Measurements from ENCODE around the gene SEPTIN10.

Gene SEPTIN10

GRCh38 chr2:109555346-109555900 is 58.3 kb downstream of the SEPTIN10 start:
- Histone ChIP-seq H3K27me3 (ENCODE audit: control insufficient read depth in 3 of 3, insufficient read depth in 3 of 3, low read depth in 1 of 3, low read length in 3 of 3) (no peaks in the 10 kb centered on the region), H2BK120ac (ENCODE audit: low read depth, low read length) (no peak overlapping the region), H2BK12ac (ENCODE audit: low read length) (no peak overlapping the region), H3K23ac (ENCODE audit: low read depth, low read length, poor library complexity) (no peak overlapping the region), H2AFZ (ENCODE audit: low read length) (no peak overlapping the region), H2BK15ac (ENCODE audit: low read length) (no peak overlapping the region), H3K4me2 (ENCODE audit: insufficient read depth, low read length, poor library complexity, severe bottlenecking) (no peak overlapping the region), H4K8ac (ENCODE audit: low read depth, low read length) (no peak overlapping the region), H2AK5ac (ENCODE audit: low read depth, low read length) (no peak overlapping the region), H3K4ac (ENCODE audit: low read length) (no peak overlapping the region), H3K4me3 (ENCODE audit: low read length in 2 of 2) (no peak overlapping the region), H3K14ac (ENCODE audit: low read length) (no peak overlapping the region), H3K36me3 (replicated peaks in 1 of 2; ENCODE audit: control insufficient read depth in 2 of 2, insufficient read depth in 2 of 2, low read length in 2 of 2) (peaks cover 14 to 89% of the 10 kb centered on the region in 2 donors), H3K79me1 (ENCODE audit: low read depth, low read length) (no peaks in the 10 kb centered on the region), H3K4me1 (ENCODE audit: control insufficient read depth in 2 of 2, insufficient read depth in 1 of 2, low read depth in 1 of 2, low read length in 2 of 2) (no peaks in the 10 kb centered on the region), H4K91ac (ENCODE audit: low read depth, low read length, poor library complexity) (no peak overlapping the region), H3K9me3 (replicated peaks in 1 of 2; ENCODE audit: control insufficient read depth in 2 of 2, insufficient read depth in 1 of 2, low read depth in 1 of 2, low read length in 2 of 2) (peaks cover 0 to 29% of the 10 kb centered on the region in 2 donors), H2BK5ac (ENCODE audit: low read length) (no peak overlapping the region), H3K18ac (ENCODE audit: low read length) (no peak overlapping the region), H3K9ac (ENCODE audit: low read depth, low read length, poor library complexity) (no peak overlapping the region), H3K27ac (replicated peaks; ENCODE audit: low read length) (no peak overlapping the region)
- no CpG with 5 or more reads among the region's 9 CpGs for WGBS, 2 donors (ENCODE audit: extremely low coverage in 2 of 2, insufficient read length in 2 of 2, insufficient replicate concordance in 1 of 2)
- DNase-seq (ENCODE audit: low spot score), result no peak

- no peak overlapping the region for H3K27ac ChIP-seq (replicated peaks; ENCODE audit: low read length)
- no peak overlapping the region for H3K18ac ChIP-seq (ENCODE audit: low read length)
- DNase-seq (ENCODE audit: low spot score), result no peak
- H3K36me3 ChIP-seq (replicated peaks in 1 of 2; ENCODE audit: control insufficient read depth in 2 of 2, insufficient read depth in 2 of 2, low read length in 2 of 2), result peaks cover 14 to 85% of the 10 kb centered on the region in 2 donors
- H4K8ac ChIP-seq (ENCODE audit: low read depth, low read length), result no peak overlapping the region
- H3K4me1 ChIP-seq (ENCODE audit: control insufficient read depth in 2 of 2, insufficient read depth in 1 of 2, low read depth in 1 of 2, low read length in 2 of 2), result peaks cover 0 to under 1% of the 10 kb centered on the region in 2 donors
- no peak overlapping the region for H2BK5ac ChIP-seq (ENCODE audit: low read length)
- no peaks in the 10 kb centered on the region for H3K79me1 ChIP-seq (ENCODE audit: low read depth, low read length)
- H3K23ac ChIP-seq (ENCODE audit: low read depth, low read length, poor library complexity), result no peak overlapping the region
- H2BK15ac ChIP-seq (ENCODE audit: low read length), result no peak overlapping the region
- H2BK120ac ChIP-seq (ENCODE audit: low read depth, low read length), result no peak overlapping the region
- no peak overlapping the region for H3K4me3 ChIP-seq (ENCODE audit: low read length in 2 of 2)
- WGBS, 2 donors (ENCODE audit: extremely low coverage in 2 of 2, insufficient read length in 2 of 2, insufficient replicate concordance in 1 of 2), result no CpG with 5 or more reads among the region's 2 CpGs
- H3K14ac ChIP-seq (ENCODE audit: low read length), result no peak overlapping the region
- no peak overlapping the region for H4K91ac ChIP-seq (ENCODE audit: low read depth, low read length, poor library complexity)
- H2AFZ ChIP-seq (ENCODE audit: low read length), result no peak overlapping the region
- H3K4me2 ChIP-seq (ENCODE audit: insufficient read depth, low read length, poor library complexity, severe bottlenecking), result no peak overlapping the region
- no peak overlapping the region for H3K9ac ChIP-seq (ENCODE audit: low read depth, low read length, poor library complexity)
- no peaks in the 10 kb centered on the region for H3K27me3 ChIP-seq (ENCODE audit: control insufficient read depth in 3 of 3, insufficient read depth in 3 of 3, low read depth in 1 of 3, low read length in 3 of 3)
- H3K4ac ChIP-seq (ENCODE audit: low read length), result no peak overlapping the region
- H2AK5ac ChIP-seq (ENCODE audit: low read depth, low read length), result no peak overlapping the region
- H3K9me3 ChIP-seq (replicated peaks in 1 of 2; ENCODE audit: control insufficient read depth in 2 of 2, insufficient read depth in 1 of 2, low read depth in 1 of 2, low read length in 2 of 2), result peaks cover 0 to 29% of the 10 kb centered on the region in 2 donors
- H2BK12ac ChIP-seq (ENCODE audit: low read length), result no peak overlapping the region
Observed at GRCh38 chr2:109554758-109555157, 59.0 kb downstream of the SEPTIN10 start.

DNA sequence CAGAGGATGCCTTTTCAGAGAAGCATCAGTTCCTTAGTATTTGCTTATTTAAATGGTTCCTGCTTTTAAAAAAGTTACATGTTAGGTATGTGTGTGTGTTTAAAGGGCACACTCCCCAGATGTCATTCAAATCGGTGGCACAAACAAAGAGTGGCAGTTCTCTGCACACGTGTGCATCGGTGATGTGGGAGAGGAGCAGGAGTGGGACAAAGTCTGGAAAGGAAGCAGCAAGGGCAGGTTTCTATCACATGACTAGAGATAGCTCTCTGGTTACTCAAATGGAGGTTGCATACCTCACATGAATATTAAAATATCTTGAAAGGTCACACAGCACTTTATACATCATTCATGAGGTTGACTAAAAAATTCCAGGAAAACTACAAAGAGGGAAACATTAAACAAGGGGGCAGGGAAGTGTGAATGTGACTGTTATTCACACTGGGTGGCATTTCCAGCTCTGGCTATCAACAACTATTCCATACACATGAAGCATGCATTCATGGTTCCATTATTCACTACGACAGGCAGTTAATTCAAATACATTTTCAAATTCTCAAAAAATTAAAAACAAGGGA is 64.7 kb downstream of the SEPTIN10 start:
- no peak overlapping the region for H3K9ac ChIP-seq (ENCODE audit: low read depth, low read length, poor library complexity)
- no peak overlapping the region for H3K23ac ChIP-seq (ENCODE audit: low read depth, low read length, poor library complexity)
- H2AFZ ChIP-seq (ENCODE audit: low read length), result no peak overlapping the region
- WGBS, 2 donors (ENCODE audit: extremely low coverage in 2 of 2, insufficient read length in 2 of 2, insufficient replicate concordance in 1 of 2), result no CpG with 5 or more reads among the region's 4 CpGs
- no peaks in the 10 kb centered on the region for H3K27me3 ChIP-seq (ENCODE audit: control insufficient read depth in 3 of 3, insufficient read depth in 3 of 3, low read depth in 1 of 3, low read length in 3 of 3)
- H2BK15ac ChIP-seq (ENCODE audit: low read length), result no peak overlapping the region
- H3K36me3 ChIP-seq (replicated peaks in 1 of 2; ENCODE audit: control insufficient read depth in 2 of 2, insufficient read depth in 2 of 2, low read length in 2 of 2), result peaks cover 10 to 53% of the 10 kb centered on the region in 2 donors
- H2AK5ac ChIP-seq (ENCODE audit: low read depth, low read length), result no peak overlapping the region
- H3K4ac ChIP-seq (ENCODE audit: low read length), result no peak overlapping the region
- no peak overlapping the region for H2BK12ac ChIP-seq (ENCODE audit: low read length)
- H2BK120ac ChIP-seq (ENCODE audit: low read depth, low read length), result no peak overlapping the region
- H3K14ac ChIP-seq (ENCODE audit: low read length), result no peak overlapping the region
- H4K8ac ChIP-seq (ENCODE audit: low read depth, low read length), result no peak overlapping the region
- H3K9me3 ChIP-seq (replicated peaks in 1 of 2; ENCODE audit: control insufficient read depth in 2 of 2, insufficient read depth in 1 of 2, low read depth in 1 of 2, low read length in 2 of 2), result peaks cover 0 to 26% of the 10 kb centered on the region in 2 donors
- no peak overlapping the region for H3K18ac ChIP-seq (ENCODE audit: low read length)
- no peak overlapping the region for H3K4me3 ChIP-seq (ENCODE audit: low read length in 2 of 2)
- no peak overlapping the region for H4K91ac ChIP-seq (ENCODE audit: low read depth, low read length, poor library complexity)
- H3K4me2 ChIP-seq (ENCODE audit: insufficient read depth, low read length, poor library complexity, severe bottlenecking), result no peak overlapping the region
- H2BK5ac ChIP-seq (ENCODE audit: low read length), result no peak overlapping the region
- no peak for DNase-seq (ENCODE audit: low spot score)
- H3K4me1 ChIP-seq (ENCODE audit: control insufficient read depth in 2 of 2, insufficient read depth in 1 of 2, low read depth in 1 of 2, low read length in 2 of 2), result peaks cover 0 to 13% of the 10 kb centered on the region in 2 donors
- H3K79me1 ChIP-seq (ENCODE audit: low read depth, low read length), result no peaks in the 10 kb centered on the region
- no peak overlapping the region for H3K27ac ChIP-seq (replicated peaks; ENCODE audit: low read length)

GRCh38 chr2:109547280-109547679 is 66.5 kb downstream of the SEPTIN10 start:
- Histone ChIP-seq H2BK120ac (ENCODE audit: low read depth, low read length) (no peak overlapping the region), H2AFZ (ENCODE audit: low read length) (no peak overlapping the region), H3K27ac (replicated peaks; ENCODE audit: low read length) (no peak overlapping the region), H2BK12ac (ENCODE audit: low read length) (no peak overlapping the region), H4K91ac (ENCODE audit: low read depth, low read length, poor library complexity) (no peak overlapping the region), H2BK15ac (ENCODE audit: low read length) (no peak overlapping the region), H3K4me3 (ENCODE audit: low read length in 2 of 2) (no peak overlapping the region), H2AK5ac (ENCODE audit: low read depth, low read length) (no peak overlapping the region), H3K9ac (ENCODE audit: low read depth, low read length, poor library complexity) (no peak overlapping the region), H3K23ac (ENCODE audit: low read depth, low read length, poor library complexity) (no peak overlapping the region), H3K36me3 (replicated peaks in 1 of 2; ENCODE audit: control insufficient read depth in 2 of 2, insufficient read depth in 2 of 2, low read length in 2 of 2) (peaks cover 6 to 55% of the 10 kb centered on the region in 2 donors), H3K18ac (ENCODE audit: low read length) (no peak overlapping the region), H3K9me3 (replicated peaks in 1 of 2; ENCODE audit: control insufficient read depth in 2 of 2, insufficient read depth in 1 of 2, low read depth in 1 of 2, low read length in 2 of 2) (peaks cover 0 to 18% of the 10 kb centered on the region in 2 donors), H3K27me3 (ENCODE audit: control insufficient read depth in 3 of 3, insufficient read depth in 3 of 3, low read depth in 1 of 3, low read length in 3 of 3) (no peaks in the 10 kb centered on the region), H4K8ac (ENCODE audit: low read depth, low read length) (no peak overlapping the region), H3K79me1 (ENCODE audit: low read depth, low read length) (no peaks in the 10 kb centered on the region), H2BK5ac (ENCODE audit: low read length) (no peak overlapping the region), H3K14ac (ENCODE audit: low read length) (no peak overlapping the region), H3K4me2 (ENCODE audit: insufficient read depth, low read length, poor library complexity, severe bottlenecking) (no peak overlapping the region), H3K4ac (ENCODE audit: low read length) (no peak overlapping the region), H3K4me1 (ENCODE audit: control insufficient read depth in 2 of 2, insufficient read depth in 1 of 2, low read depth in 1 of 2, low read length in 2 of 2) (peaks cover 0 to 13% of the 10 kb centered on the region in 2 donors)
- no peak for DNase-seq (ENCODE audit: low spot score)
- no CpG with 5 or more reads among the region's 2 CpGs for WGBS, 2 donors (ENCODE audit: extremely low coverage in 2 of 2, insufficient read length in 2 of 2, insufficient replicate concordance in 1 of 2)
